ENCODE measurements around the gene KLK14.

- TF ChIP-seq CTCF (IDR thresholded peaks at IDR 0.05; ENCODE audit: insufficient read depth, low read length) (no peak), POLR2AphosphoS5 (IDR thresholded peaks at IDR 0.05; ENCODE audit: low read depth) (no peak), GABPA (IDR thresholded peaks at IDR 0.05; ENCODE audit: low read depth) (no peak), SPI1 (IDR thresholded peaks at IDR 0.05; ENCODE audit: borderline replicate concordance, low read depth) (no peak)
- TF ChIP-seq, protein P1, sequence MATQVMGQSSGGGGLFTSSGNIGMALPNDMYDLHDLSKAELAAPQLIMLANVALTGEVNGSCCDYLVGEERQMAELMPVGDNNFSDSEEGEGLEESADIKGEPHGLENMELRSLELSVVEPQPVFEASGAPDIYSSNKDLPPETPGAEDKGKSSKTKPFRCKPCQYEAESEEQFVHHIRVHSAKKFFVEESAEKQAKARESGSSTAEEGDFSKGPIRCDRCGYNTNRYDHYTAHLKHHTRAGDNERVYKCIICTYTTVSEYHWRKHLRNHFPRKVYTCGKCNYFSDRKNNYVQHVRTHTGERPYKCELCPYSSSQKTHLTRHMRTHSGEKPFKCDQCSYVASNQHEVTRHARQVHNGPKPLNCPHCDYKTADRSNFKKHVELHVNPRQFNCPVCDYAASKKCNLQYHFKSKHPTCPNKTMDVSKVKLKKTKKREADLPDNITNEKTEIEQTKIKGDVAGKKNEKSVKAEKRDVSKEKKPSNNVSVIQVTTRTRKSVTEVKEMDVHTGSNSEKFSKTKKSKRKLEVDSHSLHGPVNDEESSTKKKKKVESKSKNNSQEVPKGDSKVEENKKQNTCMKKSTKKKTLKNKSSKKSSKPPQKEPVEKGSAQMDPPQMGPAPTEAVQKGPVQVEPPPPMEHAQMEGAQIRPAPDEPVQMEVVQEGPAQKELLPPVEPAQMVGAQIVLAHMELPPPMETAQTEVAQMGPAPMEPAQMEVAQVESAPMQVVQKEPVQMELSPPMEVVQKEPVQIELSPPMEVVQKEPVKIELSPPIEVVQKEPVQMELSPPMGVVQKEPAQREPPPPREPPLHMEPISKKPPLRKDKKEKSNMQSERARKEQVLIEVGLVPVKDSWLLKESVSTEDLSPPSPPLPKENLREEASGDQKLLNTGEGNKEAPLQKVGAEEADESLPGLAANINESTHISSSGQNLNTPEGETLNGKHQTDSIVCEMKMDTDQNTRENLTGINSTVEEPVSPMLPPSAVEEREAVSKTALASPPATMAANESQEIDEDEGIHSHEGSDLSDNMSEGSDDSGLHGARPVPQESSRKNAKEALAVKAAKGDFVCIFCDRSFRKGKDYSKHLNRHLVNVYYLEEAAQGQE (IDR thresholded peaks at IDR 0.05; ENCODE audit: insufficient replicate concordance, low read depth): no peak
Observed at GRCh38 chr19:51079481-51080110, 3.1 kb downstream of the KLK14 start.
